Prostate gland (tissue), 2 donors: ENCODE results near the gene CLIC1.

Source experiments
- POLR2A ChIP-seq: fragments of 450-650 bp; IDR thresholded peaks from one replicate; pipeline ENCODE4 v1.6.1; 2016; ENCODE audit warnings: antibody characterized with exemption, mild to moderate bottlenecking
- TF ChIP-seq, protein P1 (sequence below), 4 experiments: fragments of 200-600 bp in 2 of 4; fragments of 450-650 bp in 2 of 4; sonication (generic) in 2 of 4; IDR thresholded peaks; 1 replicate in 3 of 4; 2 replicates in 1 of 4; pipeline ENCODE4 v1.5.1; 2016 to 2019; ENCODE audit warnings: antibody characterized with exemption in 4 of 4, mild to moderate bottlenecking in 2 of 4, moderate library complexity in 2 of 4

DNA sequence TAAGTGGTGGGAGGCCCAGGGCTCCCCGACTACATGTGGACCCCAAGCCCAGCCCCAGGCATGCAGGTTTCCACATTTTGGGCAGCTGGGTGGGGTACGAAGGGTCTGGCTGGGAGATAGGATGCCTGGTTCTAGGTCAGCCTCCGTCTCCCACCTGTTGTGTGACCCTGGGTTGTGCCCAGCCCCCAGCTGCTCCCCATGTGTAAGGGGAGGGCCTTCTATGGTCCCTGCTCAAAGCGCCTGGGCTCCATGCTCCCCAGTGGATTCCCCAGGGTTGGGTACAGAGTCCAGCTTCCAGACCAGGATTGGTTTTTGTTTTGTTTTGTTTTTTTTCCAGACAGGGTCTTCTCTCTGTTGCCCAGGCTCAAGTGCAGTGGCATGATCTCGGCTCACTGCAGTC lies 41.9 kb upstream of the CLIC1 start:
- no peak for TF ChIP-seq POLR2A
- TF ChIP-seq, protein P1, sequence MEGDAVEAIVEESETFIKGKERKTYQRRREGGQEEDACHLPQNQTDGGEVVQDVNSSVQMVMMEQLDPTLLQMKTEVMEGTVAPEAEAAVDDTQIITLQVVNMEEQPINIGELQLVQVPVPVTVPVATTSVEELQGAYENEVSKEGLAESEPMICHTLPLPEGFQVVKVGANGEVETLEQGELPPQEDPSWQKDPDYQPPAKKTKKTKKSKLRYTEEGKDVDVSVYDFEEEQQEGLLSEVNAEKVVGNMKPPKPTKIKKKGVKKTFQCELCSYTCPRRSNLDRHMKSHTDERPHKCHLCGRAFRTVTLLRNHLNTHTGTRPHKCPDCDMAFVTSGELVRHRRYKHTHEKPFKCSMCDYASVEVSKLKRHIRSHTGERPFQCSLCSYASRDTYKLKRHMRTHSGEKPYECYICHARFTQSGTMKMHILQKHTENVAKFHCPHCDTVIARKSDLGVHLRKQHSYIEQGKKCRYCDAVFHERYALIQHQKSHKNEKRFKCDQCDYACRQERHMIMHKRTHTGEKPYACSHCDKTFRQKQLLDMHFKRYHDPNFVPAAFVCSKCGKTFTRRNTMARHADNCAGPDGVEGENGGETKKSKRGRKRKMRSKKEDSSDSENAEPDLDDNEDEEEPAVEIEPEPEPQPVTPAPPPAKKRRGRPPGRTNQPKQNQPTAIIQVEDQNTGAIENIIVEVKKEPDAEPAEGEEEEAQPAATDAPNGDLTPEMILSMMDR (IDR thresholded peaks at IDR 0.05) = no peak
